ENCODE measurements around the gene AP2M1. TPM values are rescaled to one million over a fixed set of nuclear protein-coding genes. Genes with fewer than 3 reads are reported as not detected.
"Not testable (repeated sequence)": the region's sequence is repeated elsewhere in the genome, so short reads cannot be mapped to it uniquely, and the experiment has no call there.

AP2M1 gene
- total RNA-seq, 3 donors from 2014 or later (not counting 1 experiment from before 2014, with no cell fraction given) = 157 to 188 (median 168) TPM

GRCh38 chr3:184157206-184157605 is 17.4 kb upstream of the AP2M1 start:
- intact Hi-C loops (cut with micrococcal nuclease) = no loop called here
- H3K36me3 ChIP-seq (ENCODE audit: control insufficient read depth, insufficient read depth, low read length) = no peaks in the 10 kb centered on the region
- no peaks in the 10 kb centered on the region for H3K9me3 Mint-ChIP-seq
- H3K27ac Mint-ChIP-seq = peak overlapping the region; percentile 42 to 92
- no peaks in the 10 kb centered on the region for H3K27me3 ChIP-seq (ENCODE audit: control insufficient read depth, insufficient read depth, low read length)
- no peak overlapping the region for H3K27ac ChIP-seq (ENCODE audit: low read length)
- peaks cover 32 to 43% of the 10 kb centered on the region in 2 donors for H3K4me1 Mint-ChIP-seq
- DNase-seq (no peak), ATAC-seq (no peak)
- no peaks in the 10 kb centered on the region for H3K9me3 ChIP-seq (ENCODE audit: control insufficient read depth, insufficient read depth, low read length)
- H3K4me3 Mint-ChIP-seq = peak overlapping the region; percentile 75
- peaks cover 46% of the 10 kb centered on the region for H3K4me1 ChIP-seq (ENCODE audit: control insufficient read depth, insufficient read depth, low read length)
- no peak for TF ChIP-seq CTCF (IDR thresholded peaks at IDR 0.05)
- H3K36me3 Mint-ChIP-seq = no peaks in the 10 kb centered on the region
- H3K4me3 ChIP-seq (ENCODE audit: low read length) = no peak overlapping the region
- H3K27me3 Mint-ChIP-seq (ENCODE audit: low read depth in 2 of 2) = no peaks in the 10 kb centered on the region

GRCh38 chr3:184158404-184158803 is 16.3 kb upstream of the AP2M1 start:
- no peak overlapping the region for H3K27ac Mint-ChIP-seq
- no peak overlapping the region for H3K27ac ChIP-seq (ENCODE audit: low read length)
- H3K4me3 Mint-ChIP-seq = no peak overlapping the region
- no peaks in the 10 kb centered on the region for H3K9me3 ChIP-seq (ENCODE audit: control insufficient read depth, insufficient read depth, low read length)
- WGBS (ENCODE audit: insufficient coverage) = 91% methylated on average over 4 of the region's 4 CpGs
- intact Hi-C loops (cut with micrococcal nuclease) = no loop called here
- H3K27me3 ChIP-seq (ENCODE audit: control insufficient read depth, insufficient read depth, low read length) = no peaks in the 10 kb centered on the region
- H3K9me3 Mint-ChIP-seq = no peaks in the 10 kb centered on the region
- no peak overlapping the region for H3K4me3 ChIP-seq (ENCODE audit: low read length)
- H3K4me1 ChIP-seq (ENCODE audit: control insufficient read depth, insufficient read depth, low read length) = peaks cover 46% of the 10 kb centered on the region
- ATAC-seq (no peak), DNase-seq (no peak)
- H3K36me3 ChIP-seq (ENCODE audit: control insufficient read depth, insufficient read depth, low read length) = peaks cover 5% of the 10 kb centered on the region
- no peaks in the 10 kb centered on the region for H3K36me3 Mint-ChIP-seq
- H3K4me1 Mint-ChIP-seq = peaks cover 32 to 43% of the 10 kb centered on the region in 2 donors
- no peaks in the 10 kb centered on the region for H3K27me3 Mint-ChIP-seq (ENCODE audit: low read depth in 2 of 2)
- no peak for TF ChIP-seq CTCF (IDR thresholded peaks at IDR 0.05)

DNA sequence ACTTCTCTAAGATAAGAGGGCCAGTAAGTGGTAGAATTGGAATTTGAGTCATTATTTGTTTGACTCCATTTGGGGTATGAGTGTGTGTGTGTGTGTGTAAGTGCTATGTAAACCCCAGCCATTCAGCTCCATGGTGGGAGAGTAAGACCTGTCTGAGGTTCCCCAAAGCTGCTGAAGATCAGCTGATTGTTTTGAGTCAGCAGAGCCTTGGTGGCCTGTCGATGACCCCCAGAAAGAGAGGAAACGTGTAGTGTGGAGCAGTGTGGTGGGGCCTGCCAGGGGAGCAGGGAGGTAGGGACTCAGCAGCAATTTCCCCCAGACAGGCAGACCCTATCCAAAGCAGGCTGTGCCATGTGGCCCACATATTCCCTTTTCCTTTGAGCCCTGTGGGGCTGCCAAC is 14.2 kb upstream of the AP2M1 start:
- no peak overlapping the region for H3K4me3 Mint-ChIP-seq
- H3K9me3 ChIP-seq (ENCODE audit: control insufficient read depth, insufficient read depth, low read length) = no peaks in the 10 kb centered on the region
- no peaks in the 10 kb centered on the region for H3K9me3 Mint-ChIP-seq
- no peaks in the 10 kb centered on the region for H3K27me3 ChIP-seq (ENCODE audit: control insufficient read depth, insufficient read depth, low read length)
- TF ChIP-seq CTCF (IDR thresholded peaks at IDR 0.05) = no peak
- H3K36me3 ChIP-seq (ENCODE audit: control insufficient read depth, insufficient read depth, low read length) = peaks cover 24% of the 10 kb centered on the region
- H3K4me3 ChIP-seq (ENCODE audit: low read length) = no peak overlapping the region
- peaks cover 38 to 49% of the 10 kb centered on the region in 2 donors for H3K4me1 Mint-ChIP-seq
- peaks cover 41% of the 10 kb centered on the region for H3K4me1 ChIP-seq (ENCODE audit: control insufficient read depth, insufficient read depth, low read length)
- WGBS (ENCODE audit: insufficient coverage) = 30% methylated on average over 2 of the region's 2 CpGs
- H3K27me3 Mint-ChIP-seq (ENCODE audit: low read depth in 2 of 2) = no peaks in the 10 kb centered on the region
- DNase-seq (no peak), ATAC-seq (no peak)
- no peaks in the 10 kb centered on the region for H3K36me3 Mint-ChIP-seq
- H3K27ac ChIP-seq (ENCODE audit: low read length) = no peak overlapping the region
- H3K27ac Mint-ChIP-seq = peak overlapping the region in 1 of 2 donors; percentile 63
- intact Hi-C loops (cut with micrococcal nuclease) = no loop called here

GRCh38 chr3:184162571-184163070 is 12.0 kb upstream of the AP2M1 start:
- peaks cover 42% of the 10 kb centered on the region for H3K36me3 ChIP-seq (ENCODE audit: control insufficient read depth, insufficient read depth, low read length)
- H3K4me3 Mint-ChIP-seq; H3K9me3 Mint-ChIP-seq; H3K9me3 ChIP-seq (ENCODE audit: control insufficient read depth, insufficient read depth, low read length); DNase-seq; H3K36me3 Mint-ChIP-seq; H3K27me3 ChIP-seq (ENCODE audit: control insufficient read depth, insufficient read depth, low read length); ATAC-seq; H3K4me3 ChIP-seq (ENCODE audit: low read length); intact Hi-C loops (cut with micrococcal nuclease); H3K27ac ChIP-seq (ENCODE audit: low read length); H3K27ac Mint-ChIP-seq; H3K27me3 Mint-ChIP-seq (ENCODE audit: low read depth in 2 of 2): not testable (repeated sequence)
- 87% methylated on average over 8 of the region's 8 CpGs for WGBS (ENCODE audit: insufficient coverage)
- H3K4me1 ChIP-seq (ENCODE audit: control insufficient read depth, insufficient read depth, low read length) = peaks cover 20% of the 10 kb centered on the region
- peaks cover 20 to 29% of the 10 kb centered on the region in 2 donors for H3K4me1 Mint-ChIP-seq

Measured in natural killer cell (primary cell).